Fibroblast of the aortic adventitia (primary cell): ENCODE data around the gene MYH11. TPM values are rescaled to one million over a fixed set of nuclear protein-coding genes. Genes with fewer than 3 reads are reported as not detected.

Source experiments
- DNase-seq: peaks from one replicate; pipeline ENCODE4 v3.0.0-alpha.2; 2010; ENCODE audit warnings: low read depth
- H3K4me3 ChIP-seq: 2 replicates; pipeline ENCODE4 v1.5.1; 2011; ENCODE audit warnings: low read depth, mild to moderate bottlenecking, control low read depth, low read length, moderate library complexity
- CTCF ChIP-seq: IDR thresholded peaks from 2 replicates; pipeline ENCODE4 v1.5.1; 2011; ENCODE audit warnings: mild to moderate bottlenecking, low read length, control low read depth, inconsistent platforms; ENCODE audit not compliant: insufficient read depth
- total RNA-seq: library from RNA; depleted of rRNA; stranded (reverse); fragments of >200 nt; gene quantifications from 2 replicates; pipeline ENCODE4 v1.2.3, GENCODE V29; 2012; ENCODE audit warnings: low replicate concordance

The MYH11 gene
- total RNA-seq, 1 donor: not detected

GRCh38 chr16:15714393-15715172, 142.2 kb downstream of the MYH11 start:
- no peak for TF ChIP-seq CTCF
- no peak for DNase-seq

GRCh38 chr16:15708997-15709396, 147.8 kb downstream of the MYH11 start:
- no peak for DNase-seq
- no peak overlapping the region for H3K4me3 ChIP-seq
- no peak for TF ChIP-seq CTCF

More at GRCh38 chr16:15714393-15715172, 142.2 kb downstream of the MYH11 start:
- no peak overlapping the region for H3K4me3 ChIP-seq

GRCh38 chr16:15708096-15708495, 148.7 kb downstream of the MYH11 start:
- TF ChIP-seq CTCF: no peak
- H3K4me3 ChIP-seq: no peak overlapping the region
- no peak for DNase-seq

GRCh38 chr16:15707332-15707731, 149.5 kb downstream of the MYH11 start:
- no peak overlapping the region for H3K4me3 ChIP-seq
- TF ChIP-seq CTCF: no peak
- no peak for DNase-seq

- no peak overlapping the region for H3K4me3 ChIP-seq
- no peak for TF ChIP-seq CTCF
- no peak for DNase-seq
Observed at GRCh38 chr16:15705064-15705565, 151.7 kb downstream of the MYH11 start.

- H3K4me3 ChIP-seq: no peak overlapping the region
- DNase-seq: peak; percentile 81
- TF ChIP-seq CTCF: peak; percentile 80
Observed at GRCh38 chr16:15704545-15704987, 152.3 kb downstream of the MYH11 start.
